Inflammatory macrophage treated with lipopolysaccharide for 1 hour (primary cell): Measurements from ENCODE around the gene SPATA33.
"Not testable (repeated sequence)": the region's sequence is repeated elsewhere in the genome, so short reads cannot be mapped to it uniquely, and the experiment has no call there.

Experiments used
- DNase-seq, 2 donors: peaks; one replicate each; pipeline ENCODE4 v3.0.0-alpha.2; 2020 to 2022

The SPATA33 gene

DNA sequence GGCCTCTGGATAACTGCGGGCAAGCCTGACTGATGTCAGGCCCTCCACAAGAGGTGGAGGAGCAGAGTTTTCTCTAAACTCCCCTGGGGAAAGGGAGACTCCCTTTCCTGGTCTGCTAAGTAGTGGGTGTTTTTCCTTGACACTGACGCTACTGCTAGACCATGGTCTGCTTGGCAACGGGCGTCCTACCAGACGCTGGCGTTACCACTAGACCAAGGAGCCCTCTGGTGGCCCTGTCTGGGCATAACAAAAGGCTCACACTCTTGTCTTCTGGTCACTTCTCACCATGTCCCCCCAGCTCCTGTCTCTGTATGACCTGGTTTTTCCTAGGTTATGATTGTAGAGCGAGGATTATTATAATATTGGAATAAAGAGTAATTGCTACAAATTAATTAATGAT, 9.4 kb downstream of the SPATA33 start:
- not testable (repeated sequence) for DNase-seq

DNA sequence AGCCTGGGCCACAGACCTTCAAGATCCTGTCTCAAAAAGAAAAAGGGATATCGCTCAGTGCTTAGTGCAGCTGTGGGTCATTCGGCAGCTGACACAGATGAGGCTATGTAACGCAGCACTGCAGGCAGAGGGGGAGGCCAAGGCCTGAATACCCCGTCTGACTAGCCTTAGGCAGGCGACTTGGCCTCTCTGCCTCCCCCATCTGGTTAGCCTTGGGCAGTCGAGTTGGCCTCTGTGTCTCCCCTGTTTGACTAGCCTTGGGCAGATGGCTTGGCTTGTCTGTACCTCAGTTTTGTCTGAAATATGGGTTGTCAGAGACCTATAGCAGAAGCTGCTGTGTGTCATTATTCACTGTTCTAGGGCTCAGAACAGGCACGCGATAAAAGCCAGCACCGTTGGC, 10.0 kb downstream of the SPATA33 start:
- no peak for DNase-seq

DNA sequence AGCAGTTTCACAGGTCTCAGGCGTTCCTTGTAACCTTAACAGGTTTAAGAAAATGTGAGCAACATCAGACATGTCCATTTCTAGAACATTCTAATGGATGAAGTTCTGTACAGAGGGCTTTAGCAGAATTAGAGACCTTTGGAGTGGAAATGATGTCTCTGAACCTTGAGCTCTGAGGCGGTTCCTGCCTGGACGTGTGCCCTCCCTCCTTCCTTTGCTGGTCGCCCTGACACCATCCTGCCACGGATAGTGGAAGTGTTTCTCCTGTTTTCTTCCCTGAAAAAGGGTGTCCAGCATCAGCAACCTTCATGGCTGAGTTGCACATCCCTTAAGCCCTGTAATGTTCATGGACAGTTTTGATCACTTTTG, 11.1 kb downstream of the SPATA33 start:
- DNase-seq, result no peak

DNA sequence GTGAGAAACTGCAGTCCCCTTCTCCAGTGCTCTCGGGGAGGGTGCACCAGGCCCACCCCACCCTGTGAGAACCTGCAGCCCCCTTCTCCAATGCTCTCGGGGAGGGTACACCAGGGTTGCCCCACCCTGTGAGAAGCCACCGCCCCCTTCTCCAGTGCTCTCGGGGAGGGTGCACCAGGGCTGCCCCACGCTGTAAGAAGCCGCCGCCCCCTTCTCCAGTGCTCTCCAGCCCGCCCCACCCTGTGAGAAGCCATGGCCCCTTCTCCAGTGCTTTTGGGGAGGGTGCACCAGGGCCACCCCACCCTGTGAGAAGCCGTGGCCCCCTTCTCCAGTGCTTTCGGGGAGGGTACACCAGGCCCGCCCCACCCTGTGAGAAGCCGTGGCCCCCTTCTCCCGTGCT, 12.1 kb downstream of the SPATA33 start:
- DNase-seq, result no peak

DNA sequence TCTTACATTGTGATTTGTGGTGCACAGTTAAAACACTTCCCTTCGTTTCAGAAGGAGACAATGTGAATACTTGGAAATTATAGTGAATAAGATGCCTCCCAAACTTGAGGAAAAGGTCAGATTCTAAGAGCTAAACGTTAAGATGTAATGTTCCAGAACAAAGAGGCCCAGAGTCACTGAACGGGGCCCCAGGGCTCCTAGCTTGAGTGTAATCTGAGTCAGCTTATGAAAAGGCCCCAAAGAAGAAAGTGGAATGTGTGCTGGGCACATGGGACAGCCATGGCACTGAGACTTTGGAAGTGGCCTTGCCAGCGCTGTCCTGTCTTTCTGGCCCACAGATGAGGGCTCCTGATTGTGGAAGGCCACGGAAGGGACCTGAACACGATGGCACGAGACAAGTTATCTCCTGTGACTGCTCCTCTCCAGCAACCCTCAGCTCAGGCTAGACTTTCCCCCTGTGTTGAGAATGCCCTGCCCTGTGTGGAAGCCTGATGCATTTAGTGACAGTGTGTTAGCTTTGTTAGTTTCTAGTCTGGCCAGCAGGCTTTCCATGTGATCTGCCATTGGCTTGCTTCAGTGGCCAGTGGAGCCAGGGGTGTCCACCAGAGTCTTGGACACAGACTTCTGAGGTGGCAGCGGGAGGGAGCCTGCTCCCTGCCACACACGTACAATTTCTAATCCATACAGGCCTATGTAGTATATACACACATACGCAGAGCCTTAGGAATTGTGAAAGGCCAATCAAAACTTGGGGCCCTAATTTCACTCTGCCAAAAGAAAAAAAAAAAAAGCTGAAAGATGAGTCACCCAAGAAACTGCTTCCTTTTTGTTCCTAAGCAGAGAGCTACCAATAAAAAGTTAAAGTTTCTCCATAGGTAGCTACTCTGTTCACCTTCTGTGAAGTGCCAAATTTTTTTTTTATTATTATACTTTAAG, 13.1 kb downstream of the SPATA33 start:
- no peak for DNase-seq

DNA sequence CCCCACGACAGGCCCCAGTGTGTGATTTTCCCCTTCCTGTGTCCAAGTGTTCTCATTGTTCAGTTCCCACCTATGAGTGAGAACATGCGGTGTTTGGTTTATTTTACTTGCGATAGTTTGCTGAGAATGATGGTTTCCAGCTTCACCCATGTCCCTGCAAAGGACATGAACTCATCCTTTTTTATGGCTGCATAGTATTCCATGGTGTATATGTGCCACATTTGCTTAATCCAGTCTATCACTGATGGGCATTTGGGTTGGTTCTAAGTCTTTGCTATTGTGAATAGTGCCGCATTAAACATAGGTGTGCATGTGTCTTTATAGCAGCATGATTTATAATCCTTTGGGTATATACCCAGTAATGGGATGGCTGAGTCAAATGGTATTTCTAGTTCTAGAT, 13.9 kb downstream of the SPATA33 start:
- not testable (repeated sequence) for DNase-seq

DNA sequence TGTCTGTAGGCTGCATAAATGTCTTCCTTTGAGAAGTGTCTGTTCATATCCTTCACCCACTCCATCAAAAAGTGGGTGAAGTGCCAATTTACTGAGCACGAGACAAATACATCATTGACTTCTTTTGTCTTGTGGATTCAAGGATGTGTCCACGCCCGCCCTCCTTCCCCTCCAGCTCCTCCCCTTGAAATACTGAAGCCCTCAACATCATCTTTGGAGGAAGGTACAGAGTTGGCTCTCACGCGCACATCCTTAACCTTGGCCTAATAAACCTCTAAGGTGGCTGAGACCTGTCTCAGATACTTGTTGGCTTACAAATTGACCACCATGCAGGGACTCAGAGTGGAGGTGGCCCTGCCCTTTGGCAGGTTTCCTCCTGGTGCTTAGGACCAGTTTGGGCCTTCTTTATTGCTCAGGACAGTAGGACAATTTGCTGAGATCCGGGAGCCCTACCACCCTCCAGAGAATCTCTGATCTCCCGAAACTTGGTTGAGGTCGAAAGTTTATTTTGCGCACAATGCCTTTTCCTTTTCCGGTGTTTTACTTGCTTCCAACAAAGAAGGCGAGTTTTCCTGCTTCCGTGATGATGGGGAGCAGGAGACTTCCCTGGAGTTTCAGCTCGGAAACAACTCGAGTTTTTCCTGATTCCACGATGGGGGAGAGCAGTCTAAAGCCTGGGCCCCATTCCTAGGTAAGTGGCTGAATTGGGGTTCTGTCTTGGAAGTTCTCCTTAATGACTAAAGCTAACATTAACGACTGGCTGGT, 14.7 kb downstream of the SPATA33 start:
- DNase-seq, result no peak

DNA sequence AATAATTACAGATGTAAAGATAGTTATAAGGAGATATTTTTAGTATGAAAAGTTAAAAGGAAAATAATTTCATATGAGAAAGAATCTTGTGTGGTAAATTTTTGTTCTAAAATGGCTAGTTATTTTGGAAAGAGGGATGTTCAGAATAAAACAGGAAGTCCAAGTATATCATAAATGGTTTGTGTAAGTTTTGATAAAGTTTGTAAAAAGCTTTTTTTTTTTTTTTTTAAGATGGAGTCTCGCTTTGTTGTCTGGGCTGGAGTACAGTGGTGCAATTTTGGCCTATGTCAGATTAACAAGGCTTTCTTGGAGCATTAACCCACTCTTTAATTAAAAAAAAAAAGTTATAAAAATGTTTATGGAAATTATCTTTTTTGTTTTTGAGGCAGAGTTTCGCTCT, 20.6 kb downstream of the SPATA33 start:
- DNase-seq, result no peak

DNA sequence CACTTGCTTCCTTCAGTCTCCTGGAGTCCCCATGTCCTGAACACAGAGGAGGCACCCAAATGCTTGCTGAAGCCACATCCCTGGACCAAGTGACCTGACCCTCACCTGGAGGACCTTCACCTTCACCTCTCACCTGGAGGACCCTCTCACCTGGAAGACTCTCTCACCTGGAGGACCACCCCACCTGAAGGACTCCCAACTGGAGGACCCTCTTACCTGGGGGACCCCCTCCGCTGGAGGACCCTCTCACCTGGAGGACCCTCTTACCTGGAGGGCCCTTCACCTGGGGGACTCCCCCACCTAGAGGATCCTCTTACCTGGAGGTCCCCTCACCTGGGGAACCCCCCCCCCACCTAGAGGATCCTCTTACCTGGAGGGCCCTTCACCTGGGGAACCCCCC, 28.3 kb downstream of the SPATA33 start:
- DNase-seq, result no peak

DNA sequence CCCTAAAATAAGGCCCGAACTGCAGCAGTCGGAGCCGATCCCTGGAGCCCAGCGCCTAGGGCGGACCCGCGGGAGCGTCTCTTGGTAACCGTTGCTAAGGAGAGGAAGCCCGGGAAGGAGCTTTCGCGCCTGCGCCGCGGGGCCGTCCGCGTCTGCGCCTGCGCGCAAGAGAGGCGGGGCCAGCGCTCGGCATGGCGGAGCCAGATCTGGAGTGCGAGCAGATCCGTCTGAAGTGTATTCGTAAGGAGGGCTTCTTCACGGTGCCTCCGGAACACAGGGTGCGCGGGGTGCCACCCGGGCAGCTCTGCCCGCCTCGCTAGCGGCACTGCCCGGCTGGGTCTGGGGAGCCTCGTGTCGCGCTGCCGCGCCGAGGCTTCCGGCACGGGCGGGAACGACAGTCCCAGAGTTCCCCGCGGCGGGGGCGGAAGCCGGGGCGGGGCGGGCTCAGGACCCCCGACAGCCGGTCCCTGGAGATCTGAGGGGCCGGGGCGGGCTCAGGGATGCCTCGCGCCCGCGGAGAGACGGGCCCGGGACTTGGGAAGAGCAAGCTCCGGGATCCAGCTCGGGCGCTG, 29.0 kb downstream of the SPATA33 start, which contains the start of gene CDK10:
Gene CDK10 (plus strand): TSS at position 170 of the 572 bp plus-strand sequence. CDS start 22 bp downstream, at position 192.
- DNase-seq, result peak; percentile 72 to 96

DNA sequence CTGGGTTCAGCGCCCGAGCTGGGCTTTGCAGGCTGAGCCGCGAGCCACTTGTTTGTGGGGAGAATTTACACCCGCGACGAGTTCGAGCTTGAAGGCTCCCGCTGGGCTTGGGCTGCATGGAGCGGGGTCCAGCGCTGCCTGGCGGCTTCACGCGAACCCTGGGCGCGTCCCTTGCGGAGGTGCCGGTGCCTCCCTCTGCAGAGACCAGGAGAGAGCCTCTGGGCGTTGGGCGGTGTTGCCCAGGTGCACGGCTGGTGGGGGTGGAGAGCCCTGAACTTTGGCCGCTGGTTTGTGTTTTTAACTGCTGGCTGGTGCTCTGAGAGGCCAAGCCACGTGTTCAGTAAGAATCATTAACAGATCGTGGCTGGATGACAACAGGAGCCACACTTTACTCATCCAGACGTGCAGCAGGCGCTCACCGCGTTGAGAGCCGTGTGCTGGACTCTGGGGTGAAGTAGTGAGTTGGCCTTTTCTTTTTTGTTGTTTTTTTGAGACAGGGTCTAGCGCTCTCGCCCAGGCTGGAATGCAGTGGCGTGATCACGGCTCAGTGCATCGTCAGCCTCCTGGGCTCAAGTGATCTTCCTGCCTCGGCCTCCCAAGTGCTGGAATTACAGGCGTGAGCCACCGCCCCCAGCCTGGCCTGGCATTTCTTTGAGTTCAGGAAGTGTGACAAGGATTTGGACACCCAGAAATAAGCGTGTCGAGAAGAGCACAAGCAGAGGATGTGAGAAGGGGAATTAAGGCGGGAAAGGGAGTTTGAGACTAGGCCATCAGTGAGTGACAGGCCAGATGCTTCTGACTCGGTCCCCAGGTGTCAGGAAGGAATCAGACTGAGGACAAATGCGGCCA, 29.7 kb downstream of the SPATA33 start:
- no peak for DNase-seq

DNA sequence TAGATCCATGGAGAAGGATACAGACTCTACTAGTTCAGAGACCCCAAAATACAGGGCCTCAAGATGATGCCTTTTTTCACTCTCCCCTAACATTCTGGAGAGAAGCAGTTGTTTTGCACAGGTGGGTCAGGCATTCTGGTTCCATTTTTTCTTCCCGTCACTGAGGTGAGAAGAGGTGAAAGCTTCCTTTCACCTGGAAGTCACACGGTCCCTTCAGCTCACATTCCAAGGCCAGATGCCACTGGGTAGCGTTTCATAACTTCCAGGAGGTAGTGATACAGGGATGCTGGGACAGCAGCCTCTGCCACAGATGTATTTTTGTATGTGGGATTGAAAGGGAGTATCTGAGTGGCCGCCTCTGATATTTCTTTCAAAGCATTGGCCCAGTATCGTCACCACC, 30.8 kb downstream of the SPATA33 start:
- DNase-seq, result no peak

DNA sequence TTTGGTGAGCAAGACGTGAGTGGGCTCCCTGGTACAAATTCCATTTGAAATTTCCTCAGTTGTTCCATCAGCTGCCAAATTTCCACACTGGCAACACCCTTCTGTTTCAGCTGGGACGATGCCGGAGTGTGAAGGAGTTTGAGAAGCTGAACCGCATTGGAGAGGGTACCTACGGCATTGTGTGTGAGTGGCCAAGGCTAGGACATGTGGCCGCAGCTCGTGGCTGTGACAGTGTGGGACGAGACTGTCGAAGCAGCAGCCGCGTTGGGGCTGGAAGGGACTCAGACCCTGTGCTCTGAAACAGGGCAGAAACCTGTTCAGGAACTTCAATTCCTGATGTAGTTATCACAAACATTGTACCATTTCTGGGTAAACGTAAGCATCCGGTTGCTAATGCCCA, 31.5 kb downstream of the SPATA33 start:
- DNase-seq, result no peak

DNA sequence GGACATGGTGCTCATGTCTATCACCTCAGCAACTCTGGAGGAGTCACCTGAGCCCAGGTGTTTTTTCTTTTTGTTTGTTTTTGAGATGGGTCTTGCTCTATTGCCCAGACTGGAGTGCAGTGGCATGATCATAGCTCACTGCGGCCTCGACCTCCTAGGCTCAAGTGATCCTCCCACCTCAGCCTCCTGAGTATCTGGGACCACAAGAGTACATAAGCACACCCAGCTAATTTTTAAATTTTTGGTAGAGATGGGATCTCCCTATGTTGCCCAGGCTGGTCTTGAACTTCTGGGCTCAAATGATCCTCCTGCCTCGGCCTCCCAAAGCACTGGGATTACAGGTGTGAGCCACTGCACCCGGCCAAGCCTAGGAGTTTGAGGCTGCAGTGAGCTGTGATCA, 32.0 kb downstream of the SPATA33 start:
- not testable (repeated sequence) for DNase-seq

DNA sequence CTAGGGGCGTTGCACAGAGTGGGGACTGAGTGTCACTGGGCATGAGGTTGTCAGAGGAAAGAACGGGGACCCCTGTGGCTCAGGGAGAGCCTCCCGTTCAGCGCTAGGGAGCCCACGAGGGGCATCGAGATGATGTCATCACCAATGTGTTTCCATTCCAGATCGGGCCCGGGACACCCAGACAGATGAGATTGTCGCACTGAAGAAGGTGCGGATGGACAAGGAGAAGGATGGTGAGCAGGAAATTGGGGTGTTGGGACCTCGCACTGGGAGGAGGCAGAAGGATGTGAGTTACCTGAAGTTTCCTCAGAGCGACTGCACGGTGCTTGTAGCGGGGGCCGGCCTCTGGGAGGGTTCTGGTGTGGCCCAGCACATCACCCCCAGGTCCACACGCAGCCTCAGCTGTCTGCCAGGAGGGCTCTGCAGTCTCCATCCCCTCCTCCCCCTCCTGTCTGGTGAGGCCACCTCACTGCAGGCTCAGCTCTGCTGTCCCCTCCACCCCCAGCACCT, 32.8 kb downstream of the SPATA33 start:
- no peak for DNase-seq

DNA sequence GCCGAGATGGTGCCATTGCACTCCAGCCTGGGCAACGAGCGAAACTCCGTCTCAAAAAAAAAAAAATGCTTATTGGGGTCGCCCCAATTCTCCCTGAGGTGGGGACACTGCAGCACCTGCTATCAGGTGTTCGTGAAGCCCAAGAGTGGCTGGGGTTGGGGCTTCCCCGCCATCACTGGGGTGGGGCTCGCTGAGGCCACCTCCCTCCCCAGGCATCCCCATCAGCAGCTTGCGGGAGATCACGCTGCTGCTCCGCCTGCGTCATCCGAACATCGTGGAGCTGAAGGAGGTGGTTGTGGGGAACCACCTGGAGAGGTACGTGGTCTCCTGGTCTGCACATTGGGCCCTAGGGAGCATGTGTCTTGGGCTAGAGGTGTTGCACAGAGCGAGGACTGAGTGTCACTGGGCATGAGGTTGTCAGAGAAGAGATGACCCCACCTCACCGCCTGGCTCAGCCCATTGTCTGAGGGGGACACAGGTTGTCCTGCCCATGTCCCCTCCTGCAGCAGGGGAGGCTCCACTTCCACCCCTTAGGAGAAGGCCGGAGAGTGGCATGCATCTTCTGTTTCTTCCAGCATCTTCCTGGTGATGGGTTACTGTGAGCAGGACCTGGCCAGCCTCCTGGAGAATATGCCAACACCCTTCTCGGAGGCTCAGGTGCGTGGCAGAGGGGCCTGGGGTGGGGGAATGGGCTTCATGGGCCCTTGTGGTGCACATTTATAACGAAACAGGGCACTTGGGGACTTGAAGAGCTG, 33.8 kb downstream of the SPATA33 start:
- DNase-seq, result no peak

DNA sequence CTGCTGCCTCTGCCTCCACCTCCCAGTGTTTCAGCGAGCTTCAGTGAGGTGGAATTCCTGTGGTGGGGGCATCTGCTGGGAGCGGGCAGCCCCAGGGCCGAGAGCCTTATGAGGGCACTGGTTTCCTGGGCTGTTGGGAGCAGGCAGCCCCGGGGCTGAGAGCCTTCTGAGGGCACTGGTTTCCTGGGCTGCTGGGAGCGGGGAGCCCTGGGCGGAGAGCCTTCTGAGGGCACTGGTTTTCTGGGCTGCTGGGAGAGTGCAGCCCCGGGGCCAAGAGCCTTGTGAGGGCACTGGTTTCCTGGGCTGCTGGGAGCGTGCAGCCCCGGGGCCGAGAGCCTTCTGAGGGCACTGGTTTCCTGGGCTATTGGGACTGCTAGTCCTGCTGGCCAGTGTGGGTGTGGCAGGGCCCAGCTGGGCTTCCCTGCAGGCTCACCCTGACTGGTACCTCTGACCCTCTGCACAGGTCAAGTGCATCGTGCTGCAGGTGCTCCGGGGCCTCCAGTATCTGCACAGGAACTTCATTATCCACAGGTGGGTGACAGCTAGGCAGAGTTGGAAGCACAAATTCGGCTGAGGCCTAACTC, 34.4 kb downstream of the SPATA33 start:
- no peak for DNase-seq

DNA sequence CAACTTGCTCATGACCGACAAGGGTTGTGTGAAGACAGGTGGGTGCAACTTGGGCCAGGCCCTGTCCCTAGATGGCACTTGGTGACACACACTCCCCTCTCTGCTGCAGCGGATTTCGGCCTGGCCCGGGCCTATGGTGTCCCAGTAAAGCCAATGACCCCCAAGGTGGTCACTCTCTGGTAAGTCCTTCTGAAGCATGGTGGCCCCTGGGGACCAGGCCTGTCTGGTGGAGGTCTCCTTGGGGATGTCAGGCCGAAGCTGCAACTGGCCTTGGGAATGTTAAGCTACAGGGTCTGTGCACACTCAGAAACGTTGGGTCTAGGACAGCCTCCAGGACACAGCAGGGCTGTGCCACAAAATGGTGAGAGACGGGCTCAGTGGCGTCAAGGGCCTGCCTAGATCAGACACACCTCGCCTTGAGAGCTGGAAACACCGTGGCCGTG, 35.7 kb downstream of the SPATA33 start:
- no peak for DNase-seq

DNA sequence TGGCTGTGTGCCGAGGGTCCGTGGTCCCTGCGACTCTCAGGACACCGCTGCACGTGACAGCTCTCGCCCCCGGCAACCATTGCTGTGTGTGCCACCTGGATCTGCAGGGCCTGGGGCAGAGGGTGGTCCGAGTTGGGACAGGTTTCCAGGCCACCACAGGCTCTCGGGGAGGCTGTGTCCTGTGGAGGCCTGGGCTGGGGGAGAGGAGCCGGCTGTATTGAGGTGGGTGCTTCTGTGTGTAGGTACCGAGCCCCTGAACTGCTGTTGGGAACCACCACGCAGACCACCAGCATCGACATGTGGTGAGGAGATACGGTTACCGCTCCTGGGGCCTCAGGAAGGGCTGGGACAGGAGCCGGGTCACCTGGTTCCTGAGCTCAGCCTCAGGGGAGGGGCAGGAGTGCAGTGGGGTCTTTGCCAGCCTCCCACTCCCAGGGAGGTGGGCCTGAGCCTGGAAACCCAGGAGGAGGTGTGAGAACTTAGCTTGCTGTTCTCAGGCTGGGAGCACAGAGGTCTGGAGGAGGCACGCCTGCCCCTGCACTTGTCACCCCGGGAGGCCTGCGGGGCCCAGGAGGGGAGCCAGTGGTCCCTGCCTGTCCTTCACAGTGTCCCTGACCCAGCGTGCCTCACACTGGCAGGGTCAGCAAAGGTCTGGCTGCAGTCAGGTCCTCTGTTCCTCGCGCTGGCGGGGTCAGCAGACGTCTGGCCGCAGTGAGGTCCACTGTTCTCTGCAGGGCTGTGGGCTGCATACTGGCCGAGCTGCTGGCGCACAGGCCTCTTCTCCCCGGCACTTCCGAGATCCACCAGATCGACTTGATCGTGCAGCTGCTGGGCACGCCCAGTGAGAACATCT, 36.5 kb downstream of the SPATA33 start:
- no peak for DNase-seq

DNA sequence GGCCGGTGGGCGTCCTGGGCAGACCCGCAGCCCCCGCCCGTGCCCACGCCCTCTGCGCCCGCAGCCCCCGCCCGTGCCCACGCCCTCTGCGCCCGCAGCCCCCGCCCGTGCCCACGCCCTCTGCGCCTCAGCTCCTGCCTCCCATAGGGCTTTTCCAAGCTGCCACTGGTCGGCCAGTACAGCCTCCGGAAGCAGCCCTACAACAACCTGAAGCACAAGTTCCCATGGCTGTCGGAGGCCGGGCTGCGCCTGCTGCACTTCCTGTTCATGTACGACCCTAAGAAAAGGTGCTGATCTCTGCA, 37.1 kb downstream of the SPATA33 start:
- DNase-seq, result not testable (repeated sequence)
